CD4-positive, alpha-beta T cell treated with Interleukin-15 for 4 hours (primary cell): ENCODE measurements around the gene SLC4A8.
"Not testable (repeated sequence)": the region's sequence is repeated elsewhere in the genome, so short reads cannot be mapped to it uniquely, and the experiment has no call there.

Source experiments
- DNase-seq: peaks from one replicate; pipeline ENCODE4 v3.0.0-alpha.2; 2020; ENCODE audit warnings: low spot score

SLC4A8 gene

DNA sequence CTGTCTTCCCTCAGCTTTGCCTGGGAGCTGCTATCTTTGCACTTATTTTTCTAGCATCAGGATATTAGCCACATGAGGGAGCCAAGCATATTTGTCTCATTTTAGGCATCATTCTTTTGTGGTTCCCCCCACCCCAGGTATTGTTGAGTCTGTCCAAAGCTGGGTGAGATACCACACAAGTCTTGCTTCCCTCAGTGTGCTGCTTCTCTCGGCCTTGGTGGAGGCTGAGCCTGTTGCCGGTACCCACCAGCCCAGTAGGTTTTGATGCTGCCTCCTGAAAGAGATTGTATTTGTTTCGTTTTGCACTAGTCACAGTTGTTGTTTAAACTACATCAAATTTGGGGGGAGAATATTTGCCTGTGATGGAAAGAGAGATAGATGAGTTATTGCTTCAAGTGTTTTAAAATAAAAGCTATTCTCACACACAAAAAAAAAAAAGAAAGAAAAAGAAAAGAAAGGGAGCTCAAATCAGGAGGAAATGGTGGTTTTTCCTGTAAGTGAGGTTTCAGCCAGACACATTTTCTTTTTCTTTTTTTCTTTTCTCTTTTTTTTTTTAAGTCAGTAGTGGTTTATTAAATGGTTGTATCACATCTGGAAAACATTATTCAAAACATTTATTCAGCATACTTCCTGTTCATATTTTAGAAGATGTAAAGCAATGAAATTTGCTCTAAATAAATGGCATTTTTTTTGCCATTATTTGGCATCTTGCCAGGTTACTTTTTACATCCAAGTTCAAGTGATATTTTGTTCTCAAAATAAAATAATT is 58.5 kb downstream of the SLC4A8 start:
- peak; percentile 30 for DNase-seq

DNA sequence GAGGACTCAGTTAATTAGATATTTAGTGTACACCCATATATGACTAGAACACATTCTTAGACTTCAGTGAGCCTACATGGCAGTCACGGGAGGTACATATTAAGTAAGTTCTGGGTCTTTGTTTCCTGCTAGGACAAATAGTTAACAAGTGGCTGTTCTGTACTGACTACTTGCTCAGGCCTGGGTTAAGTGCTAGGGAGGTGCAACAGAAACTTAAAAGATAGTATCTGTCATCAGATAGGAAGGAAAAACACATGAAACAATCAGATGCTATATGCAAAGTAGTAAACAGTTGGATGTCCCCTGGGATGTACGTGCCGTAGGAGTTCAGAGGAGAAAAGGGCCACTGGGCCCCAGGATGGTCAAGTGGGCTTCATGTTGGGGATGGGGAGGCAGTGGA is 59.5 kb downstream of the SLC4A8 start:
- no peak for DNase-seq

- no peak for DNase-seq
These were observed 63.6 kb downstream of the SLC4A8 start for GRCh38 chr12:51488281-51488680.

GRCh38 chr12:51493281-51493680 is 68.7 kb downstream of the SLC4A8 start:
- no peak for DNase-seq

DNA sequence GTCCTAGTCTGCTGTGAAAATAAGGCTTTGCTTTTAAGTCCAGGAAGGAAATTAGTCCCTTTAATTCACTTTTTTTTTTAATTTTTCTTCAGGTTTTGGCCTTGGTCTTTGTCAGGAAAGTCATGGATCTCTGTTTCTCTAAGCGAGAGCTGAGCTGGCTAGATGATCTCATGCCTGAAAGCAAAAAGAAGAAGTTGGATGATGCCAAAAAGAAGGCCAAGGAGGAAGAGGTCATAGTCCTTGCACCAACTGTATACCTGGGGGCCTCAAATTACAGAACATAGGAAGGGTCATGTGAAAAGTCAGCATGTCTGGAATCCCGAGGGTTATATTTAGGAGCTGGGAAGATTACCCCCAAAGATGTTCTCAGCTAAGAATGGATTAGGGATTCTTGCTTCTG is 72.3 kb downstream of the SLC4A8 start:
- DNase-seq = no peak

- DNase-seq = no peak
These were observed 80.2 kb downstream of the SLC4A8 start for GRCh38 chr12:51504851-51505250.

- no peak for DNase-seq
These were observed 80.9 kb downstream of the SLC4A8 start for GRCh38 chr12:51505360-51506105.

- no peak for DNase-seq
These were observed 82.5 kb downstream of the SLC4A8 start for GRCh38 chr12:51507178-51507577.

DNA sequence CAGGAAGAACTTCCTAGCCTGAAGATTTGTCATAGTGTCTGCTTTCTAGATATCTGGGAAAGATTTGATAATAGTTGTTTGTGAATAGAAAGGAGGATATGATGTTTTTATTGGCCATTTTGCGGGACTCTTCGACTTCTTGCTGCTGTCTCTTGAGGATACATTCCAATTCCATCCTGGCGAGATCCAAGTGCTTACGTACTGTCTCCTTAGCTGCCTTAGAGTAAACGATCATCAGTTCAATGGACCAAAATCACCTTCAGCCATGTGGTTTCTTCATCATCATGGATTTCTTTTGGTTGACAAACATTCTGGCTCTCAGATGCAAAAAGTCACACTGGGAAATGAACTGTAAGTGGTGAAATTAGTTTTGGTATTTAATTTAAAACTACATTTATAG is 83.7 kb downstream of the SLC4A8 start:
- DNase-seq = no peak

DNA sequence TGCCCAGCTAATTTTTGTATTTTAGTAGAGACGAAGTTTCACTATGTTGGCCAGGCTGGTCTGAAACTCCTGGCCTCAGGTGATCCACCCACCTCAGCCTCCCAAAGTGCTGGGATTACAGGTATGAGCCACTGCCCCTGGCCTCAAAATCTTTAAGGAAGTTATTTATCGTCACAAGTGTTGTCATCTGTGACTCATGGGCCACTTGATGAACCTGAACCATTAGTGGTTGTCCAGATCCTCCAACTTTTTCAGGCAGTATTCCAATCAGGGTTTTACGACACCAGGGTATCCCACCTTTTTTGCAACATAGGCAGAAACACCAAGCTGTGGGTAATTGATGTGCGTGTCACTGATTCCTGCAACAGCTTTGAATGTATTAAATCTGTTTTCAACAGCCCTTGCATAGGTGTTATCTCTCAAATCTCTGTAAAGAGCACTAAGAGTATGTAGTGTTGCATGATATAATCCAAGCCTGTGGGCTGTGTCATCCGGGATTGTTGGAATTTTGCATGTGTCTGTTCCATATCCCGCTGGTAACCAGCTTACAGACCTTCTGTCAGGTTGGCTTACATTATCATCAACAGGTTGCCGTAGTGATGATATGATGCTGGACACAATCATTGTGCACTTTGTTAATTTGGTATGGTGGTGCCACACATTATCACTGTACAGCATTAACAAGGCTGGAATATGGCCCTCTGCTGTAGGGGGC is 87.1 kb downstream of the SLC4A8 start:
- no peak for DNase-seq

DNA sequence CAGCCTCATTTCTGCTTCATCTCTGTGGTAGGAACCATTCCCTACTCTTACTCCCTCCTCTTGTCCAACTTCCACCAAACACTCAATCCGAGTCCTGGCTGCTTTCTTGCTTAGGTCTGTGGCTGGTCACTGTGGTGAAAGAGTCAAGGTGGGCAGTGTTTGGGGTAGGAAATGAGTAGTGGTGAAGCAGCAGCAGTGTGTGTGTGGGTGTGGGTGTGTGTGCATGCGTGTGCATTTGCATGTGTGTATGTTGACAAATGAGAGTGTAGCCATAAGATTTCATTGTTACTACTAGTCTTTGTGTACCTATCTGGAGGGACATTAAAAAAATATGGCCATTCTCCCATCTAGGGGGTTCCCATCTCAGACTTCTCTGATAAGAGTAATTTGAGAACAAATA is 87.8 kb downstream of the SLC4A8 start:
- no peak for DNase-seq

GRCh38 chr12:51515037-51515436 is 90.4 kb downstream of the SLC4A8 start:
- not testable (repeated sequence) for DNase-seq

GRCh38 chr12:51517316-51517715 is 92.7 kb downstream of the SLC4A8 start:
- DNase-seq = no peak

GRCh38 chr12:51517800-51518199 is 93.2 kb downstream of the SLC4A8 start:
- no peak for DNase-seq

GRCh38 chr12:51519755-51520154 is 95.1 kb downstream of the SLC4A8 start:
- DNase-seq = no peak

- DNase-seq = no peak
These were observed 96.1 kb downstream of the SLC4A8 start for GRCh38 chr12:51520576-51521325.

- no peak for DNase-seq
These were observed 97.1 kb downstream of the SLC4A8 start for GRCh38 chr12:51521554-51522276.

DNA sequence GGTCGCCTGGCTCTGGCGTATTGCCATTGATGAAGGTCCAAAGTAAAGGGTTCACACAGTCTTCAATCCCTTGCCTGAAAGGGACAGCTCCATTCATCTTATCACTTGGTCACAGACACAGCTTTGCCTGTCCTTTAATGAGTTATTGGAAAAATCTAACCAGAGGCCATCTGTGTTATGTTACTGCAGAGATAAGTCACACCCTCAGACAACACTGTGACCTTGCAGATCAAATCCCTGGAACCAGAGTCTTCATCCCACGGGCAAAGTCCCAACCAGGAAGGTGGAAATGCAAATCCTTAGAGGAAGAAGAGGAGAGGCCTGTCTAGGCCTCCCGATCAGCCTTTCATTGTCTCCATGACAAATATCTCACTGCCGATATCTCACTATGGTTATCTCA is 98.1 kb downstream of the SLC4A8 start:
- no peak for DNase-seq

GRCh38 chr12:51524386-51524901 is 99.8 kb downstream of the SLC4A8 start:
- DNase-seq = no peak

- no peak for DNase-seq
These were observed 100.9 kb downstream of the SLC4A8 start for GRCh38 chr12:51525518-51525917.

- DNase-seq = no peak
These were observed 103.3 kb downstream of the SLC4A8 start for GRCh38 chr12:51527966-51528365.
